Stimulated activated naive CD4-positive, alpha-beta T cell (primary cell): Measurements from ENCODE around the gene NDP.

Experiments
- DNase-seq, 6 experiments: peaks; one replicate each; lab custom pipeline; 2025; lab: John Stamatoyannopoulos, UW

The NDP gene

GRCh38 chrX:43973249-43974099 lies at the start of gene NDP:
Gene NDP, minus strand, starts transcription at chrX:43973390. Its CDS starts 14,745 bp downstream, at chrX:43958645.
- no peak for DNase-seq

- DNase-seq, result no peak
Observed at GRCh38 chrX:44022964-44023363, 49.8 kb upstream of the NDP start.

- DNase-seq, result no peak
Observed at GRCh38 chrX:44020693-44021092, 47.5 kb upstream of the NDP start.

- DNase-seq, result no peak
Observed at GRCh38 chrX:44019911-44020310, 46.7 kb upstream of the NDP start.

GRCh38 chrX:44017676-44018075 lies 44.5 kb upstream of the NDP start:
- DNase-seq, result no peak

GRCh38 chrX:44016906-44017305 lies 43.7 kb upstream of the NDP start:
- DNase-seq, result no peak

- DNase-seq, result no peak
Observed at GRCh38 chrX:44012484-44013096, 39.4 kb upstream of the NDP start.

- DNase-seq, result no peak
Observed at GRCh38 chrX:44011506-44011905, 38.3 kb upstream of the NDP start.

GRCh38 chrX:44010626-44011025 lies 37.4 kb upstream of the NDP start:
- no peak for DNase-seq

- DNase-seq, result no peak
Observed at GRCh38 chrX:44006081-44006480, 32.9 kb upstream of the NDP start.

GRCh38 chrX:44003975-44004374 lies 30.8 kb upstream of the NDP start:
- DNase-seq, result no peak

- DNase-seq, result no peak
Observed at GRCh38 chrX:44002567-44002966, 29.4 kb upstream of the NDP start.

- DNase-seq, result no peak
Observed at GRCh38 chrX:43998374-43998773, 25.2 kb upstream of the NDP start.

GRCh38 chrX:43996491-43996890 lies 23.3 kb upstream of the NDP start:
- DNase-seq, result no peak

- DNase-seq, result no peak
Observed at GRCh38 chrX:43986083-43986482, 12.9 kb upstream of the NDP start.

- no peak for DNase-seq
Observed at GRCh38 chrX:43985511-43985910, 12.3 kb upstream of the NDP start.

GRCh38 chrX:43978226-43978625 lies 5.0 kb upstream of the NDP start:
- DNase-seq, result no peak

GRCh38 chrX:43976205-43976604 lies 3.0 kb upstream of the NDP start:
- DNase-seq, result no peak

- no peak for DNase-seq
Observed at GRCh38 chrX:43975796-43976195, 2.6 kb upstream of the NDP start.

- no peak for DNase-seq
Observed at GRCh38 chrX:43974741-43975465, 1.7 kb upstream of the NDP start.

- no peak for DNase-seq
Observed at GRCh38 chrX:43974100-43974475, 898 bp upstream of the NDP start.

GRCh38 chrX:43971966-43972961 lies 926 bp downstream of the NDP start:
- no peak for DNase-seq
